OCI-LY7 (cell line): ENCODE data around the gene VENTX.

ENCODE experiments used
- EZH2phosphoT487 ChIP-seq: fragments of 200-600 bp; sonication (generic); IDR thresholded peaks from 2 replicates; pipeline ENCODE4 v1.6.1; 2018; ENCODE audit warnings: low read depth, borderline replicate concordance, mild to moderate bottlenecking, mixed run types, antibody characterized with exemption, low read length, moderate library complexity, mixed read lengths
- TF ChIP-seq, protein P1 (sequence below): fragments of 200-600 bp; sonication (generic); conservative IDR thresholded peaks from 2 replicates; pipeline ENCODE4 v1.5.1; 2014; ENCODE audit warnings: mild to moderate bottlenecking, antibody characterized with exemption, low read length, moderate library complexity, mixed read lengths

DNA sequence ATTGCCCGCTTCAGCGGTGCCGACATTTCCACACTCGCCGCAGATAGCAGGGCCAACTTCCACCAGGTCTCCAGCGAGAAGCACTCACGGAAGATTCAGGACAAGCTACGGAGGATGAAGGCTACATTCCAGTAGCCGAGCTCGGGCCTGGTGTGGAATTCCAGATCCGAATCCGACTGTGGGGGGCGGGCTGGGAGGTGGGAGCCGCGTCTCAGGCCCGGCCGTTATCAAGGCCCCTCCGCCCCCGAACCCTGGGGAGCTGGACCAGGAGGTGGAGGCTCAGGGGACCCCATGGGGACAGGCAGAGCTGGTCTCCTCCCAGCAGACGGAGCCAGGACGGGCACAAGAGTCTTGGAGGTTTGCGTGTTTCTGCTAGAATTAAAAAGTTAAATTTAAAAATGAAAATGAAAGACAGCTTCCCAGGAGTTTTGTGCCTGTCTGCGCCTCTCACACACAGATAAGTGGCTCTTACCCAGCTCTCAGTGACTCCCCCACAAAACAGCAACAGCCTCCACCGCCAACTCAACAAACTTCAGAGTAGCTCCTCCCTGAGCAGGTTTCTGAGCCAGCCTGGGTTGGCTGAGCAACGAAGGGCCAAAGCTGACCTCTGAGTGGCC, 12.8 kb upstream of the VENTX start:
- TF ChIP-seq, protein P1, sequence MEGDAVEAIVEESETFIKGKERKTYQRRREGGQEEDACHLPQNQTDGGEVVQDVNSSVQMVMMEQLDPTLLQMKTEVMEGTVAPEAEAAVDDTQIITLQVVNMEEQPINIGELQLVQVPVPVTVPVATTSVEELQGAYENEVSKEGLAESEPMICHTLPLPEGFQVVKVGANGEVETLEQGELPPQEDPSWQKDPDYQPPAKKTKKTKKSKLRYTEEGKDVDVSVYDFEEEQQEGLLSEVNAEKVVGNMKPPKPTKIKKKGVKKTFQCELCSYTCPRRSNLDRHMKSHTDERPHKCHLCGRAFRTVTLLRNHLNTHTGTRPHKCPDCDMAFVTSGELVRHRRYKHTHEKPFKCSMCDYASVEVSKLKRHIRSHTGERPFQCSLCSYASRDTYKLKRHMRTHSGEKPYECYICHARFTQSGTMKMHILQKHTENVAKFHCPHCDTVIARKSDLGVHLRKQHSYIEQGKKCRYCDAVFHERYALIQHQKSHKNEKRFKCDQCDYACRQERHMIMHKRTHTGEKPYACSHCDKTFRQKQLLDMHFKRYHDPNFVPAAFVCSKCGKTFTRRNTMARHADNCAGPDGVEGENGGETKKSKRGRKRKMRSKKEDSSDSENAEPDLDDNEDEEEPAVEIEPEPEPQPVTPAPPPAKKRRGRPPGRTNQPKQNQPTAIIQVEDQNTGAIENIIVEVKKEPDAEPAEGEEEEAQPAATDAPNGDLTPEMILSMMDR: no peak
- TF ChIP-seq EZH2phosphoT487: no peak
